ENCODE data around the gene ASIC1. TPM values are rescaled to one million over a fixed set of nuclear protein-coding genes. Genes with fewer than 3 reads are reported as not detected.

The ASIC1 gene
- total and polyA plus RNA-seq, 7 donors: 0.20 to 0.82 (median 0.32) TPM

GRCh38 chr12:50105913-50106450, 48.6 kb downstream of the ASIC1 start:
- 54 to 75% (median 60%) methylated on average over 12 of the region's 12 CpGs for WGBS, 3 donors
- peaks cover 56% of the 10 kb centered on the region for H3K4me1 ChIP-seq
- H3K4me3 ChIP-seq: peak overlapping the region; percentile 67
- ATAC-seq: no peak
- TF ChIP-seq, protein P1, sequence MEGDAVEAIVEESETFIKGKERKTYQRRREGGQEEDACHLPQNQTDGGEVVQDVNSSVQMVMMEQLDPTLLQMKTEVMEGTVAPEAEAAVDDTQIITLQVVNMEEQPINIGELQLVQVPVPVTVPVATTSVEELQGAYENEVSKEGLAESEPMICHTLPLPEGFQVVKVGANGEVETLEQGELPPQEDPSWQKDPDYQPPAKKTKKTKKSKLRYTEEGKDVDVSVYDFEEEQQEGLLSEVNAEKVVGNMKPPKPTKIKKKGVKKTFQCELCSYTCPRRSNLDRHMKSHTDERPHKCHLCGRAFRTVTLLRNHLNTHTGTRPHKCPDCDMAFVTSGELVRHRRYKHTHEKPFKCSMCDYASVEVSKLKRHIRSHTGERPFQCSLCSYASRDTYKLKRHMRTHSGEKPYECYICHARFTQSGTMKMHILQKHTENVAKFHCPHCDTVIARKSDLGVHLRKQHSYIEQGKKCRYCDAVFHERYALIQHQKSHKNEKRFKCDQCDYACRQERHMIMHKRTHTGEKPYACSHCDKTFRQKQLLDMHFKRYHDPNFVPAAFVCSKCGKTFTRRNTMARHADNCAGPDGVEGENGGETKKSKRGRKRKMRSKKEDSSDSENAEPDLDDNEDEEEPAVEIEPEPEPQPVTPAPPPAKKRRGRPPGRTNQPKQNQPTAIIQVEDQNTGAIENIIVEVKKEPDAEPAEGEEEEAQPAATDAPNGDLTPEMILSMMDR (IDR thresholded peaks at IDR 0.05): no peak
- H3K27ac ChIP-seq: peak overlapping the region; percentile 79
- no peak for DNase-seq
- intact Hi-C loops (cut with DNase I): no loop called here
- H3K9me3 ChIP-seq: no peaks in the 10 kb centered on the region
- H3K36me3 ChIP-seq (ENCODE audit: insufficient read depth in 1 of 2, low read depth in 1 of 2): peaks cover 0 to 33% of the 10 kb centered on the region in 2 donors
- H3K27me3 ChIP-seq (ENCODE audit: insufficient read depth in 3 of 3, low read length in 2 of 3): no peaks in the 10 kb centered on the region

GRCh38 chr12:50106907-50107306, 49.5 kb downstream of the ASIC1 start:
- Histone ChIP-seq H3K36me3 (ENCODE audit: insufficient read depth in 1 of 2, low read depth in 1 of 2) (peaks cover 0 to 33% of the 10 kb centered on the region in 2 donors), H3K27me3 (ENCODE audit: insufficient read depth in 3 of 3, low read length in 2 of 3) (no peaks in the 10 kb centered on the region), H3K4me1 (peaks cover 62% of the 10 kb centered on the region), H3K4me3 (peak overlapping the region; percentile 67), H3K9me3 (no peaks in the 10 kb centered on the region), H3K27ac (peak overlapping the region; percentile 79)
- TF ChIP-seq, protein P1 (IDR thresholded peaks at IDR 0.05): no peak
- intact Hi-C loops (cut with DNase I): no loop called here
- ATAC-seq (no peak), DNase-seq (no peak)
- 65 to 69% (median 69%) methylated on average over 3 of the region's 3 CpGs for WGBS, 3 donors

GRCh38 chr12:50107416-50108268, 50.2 kb downstream of the ASIC1 start:
- ATAC-seq (no peak), DNase-seq (no peak)
- WGBS, 3 donors: 78 to 90% (median 83%) methylated on average over 17 of the region's 17 CpGs
- no peaks in the 10 kb centered on the region for H3K27me3 ChIP-seq (ENCODE audit: insufficient read depth in 3 of 3, low read length in 2 of 3)
- intact Hi-C loops (cut with DNase I): no loop called here
- peaks cover 62% of the 10 kb centered on the region for H3K4me1 ChIP-seq
- TF ChIP-seq, protein P1 (IDR thresholded peaks at IDR 0.05): no peak
- H3K9me3 ChIP-seq: no peaks in the 10 kb centered on the region
- H3K36me3 ChIP-seq (ENCODE audit: insufficient read depth in 1 of 2, low read depth in 1 of 2): peaks cover 0 to 33% of the 10 kb centered on the region in 2 donors
- peak overlapping the region; percentile 5 for H3K4me3 ChIP-seq
- peak overlapping the region; percentile 96 for H3K27ac ChIP-seq

DNA sequence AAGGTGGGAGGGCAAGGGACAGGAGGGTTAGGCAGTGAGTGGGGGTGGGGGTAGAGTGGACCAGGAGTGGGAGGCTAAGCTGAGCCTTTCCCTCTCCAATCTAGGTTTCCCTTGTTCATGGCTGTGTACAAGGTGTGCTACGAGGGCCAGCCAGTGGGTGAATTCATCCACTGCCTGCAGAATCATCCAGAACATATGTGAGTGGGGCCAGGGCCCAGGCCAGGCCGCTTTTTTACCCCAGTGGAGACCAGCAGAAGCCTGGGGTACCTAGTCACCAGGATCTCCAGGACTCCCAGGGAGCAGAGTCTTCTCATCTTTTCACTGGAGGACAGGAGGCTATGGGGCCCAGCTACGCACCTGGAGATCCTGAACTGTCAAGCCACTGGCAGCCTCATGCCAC, 51.9 kb downstream of the ASIC1 start:
- Histone ChIP-seq H3K27ac (peak overlapping the region; percentile 96), H3K4me1 (peaks cover 66% of the 10 kb centered on the region), H3K36me3 (ENCODE audit: insufficient read depth in 1 of 2, low read depth in 1 of 2) (peaks cover 0 to 33% of the 10 kb centered on the region in 2 donors), H3K27me3 (ENCODE audit: insufficient read depth in 3 of 3, low read length in 2 of 3) (no peaks in the 10 kb centered on the region), H3K4me3 (peak overlapping the region; percentile 87), H3K9me3 (no peaks in the 10 kb centered on the region)
- WGBS, 3 donors: 42 to 79% (median 61%) methylated on average over 3 of the region's 3 CpGs
- TF ChIP-seq, protein P1 (IDR thresholded peaks at IDR 0.05): no peak
- DNase-seq (no peak), ATAC-seq (no peak)
- intact Hi-C loops (cut with DNase I): no loop called here
